H9 (cell line): Measurements from ENCODE around the gene COMMD4. TPM values are rescaled to one million over a fixed set of nuclear protein-coding genes. Genes with fewer than 3 reads are reported as not detected.

Source experiments
- DNase-seq: peaks from one replicate; pipeline ENCODE4 v3.0.0-alpha.2; 2017
- H2AFZ ChIP-seq: one replicate; pipeline ENCODE4 v1.6.1; 2013; ENCODE audit warnings: mild to moderate bottlenecking, low read length, control low read depth, moderate library complexity
- H2AK5ac ChIP-seq: 2 replicates; pipeline ENCODE4 v1.6.1; 2013; ENCODE audit warnings: low read length, control low read depth, mixed read lengths; ENCODE audit not compliant: insufficient read length
- H2BK120ac ChIP-seq: one replicate; pipeline ENCODE4 v1.6.1; 2013; ENCODE audit warnings: low read depth, mild to moderate bottlenecking, low read length, control low read depth, inconsistent platforms; ENCODE audit not compliant: poor library complexity, severe bottlenecking
- H2BK12ac ChIP-seq: 2 replicates; pipeline ENCODE4 v1.6.1; 2013; ENCODE audit warnings: low read length, control low read depth, mixed read lengths, low read depth; ENCODE audit not compliant: insufficient read length
- H2BK15ac ChIP-seq: 2 replicates; pipeline ENCODE4 v1.6.1; 2013; ENCODE audit warnings: low read depth, low read length, control low read depth
- H2BK20ac ChIP-seq: one replicate; pipeline ENCODE4 v1.6.1; 2013; ENCODE audit warnings: low read depth, mild to moderate bottlenecking, low read length, control low read depth, inconsistent platforms; ENCODE audit not compliant: poor library complexity, severe bottlenecking
- H2BK5ac ChIP-seq: 2 replicates; pipeline ENCODE4 v1.6.1; 2013; ENCODE audit warnings: low read length, control low read depth, mixed read lengths; ENCODE audit not compliant: insufficient read length
- H3K14ac ChIP-seq: 2 replicates; pipeline ENCODE4 v1.6.1; 2013; ENCODE audit warnings: low read length, control low read depth; ENCODE audit not compliant: insufficient read depth
- H3K18ac ChIP-seq: 2 replicates; pipeline ENCODE4 v1.6.1; 2013; ENCODE audit warnings: low read depth, mild to moderate bottlenecking, mixed read lengths, low read length, control low read depth; ENCODE audit not compliant: insufficient read length
- H3K23ac ChIP-seq: 2 replicates; pipeline ENCODE4 v1.6.1; 2013; ENCODE audit warnings: low read length, control low read depth, mixed read lengths, low read depth; ENCODE audit not compliant: insufficient read length
- H3K23me2 ChIP-seq: 2 replicates; pipeline ENCODE4 v1.6.1; 2013; ENCODE audit warnings: low read depth, mild to moderate bottlenecking, mixed read lengths, low read length, control low read depth; ENCODE audit not compliant: insufficient read length, poor library complexity, severe bottlenecking
- H3K27ac ChIP-seq: 2 replicates; pipeline ENCODE4 v1.5.1; 2013; ENCODE audit warnings: low read length, control low read depth, mixed read lengths, low read depth; ENCODE audit not compliant: insufficient read length
- H3K27me3 ChIP-seq: 2 replicates; pipeline ENCODE4 v1.6.1; 2013; ENCODE audit warnings: low read length, control low read depth, inconsistent platforms; ENCODE audit not compliant: insufficient read depth
- H3K4ac ChIP-seq: 2 replicates; pipeline ENCODE4 v1.6.1; 2013; ENCODE audit warnings: low read depth, mild to moderate bottlenecking, control low read depth, inconsistent platforms, low read length, moderate library complexity
- H3K4me1 ChIP-seq: 2 replicates; pipeline ENCODE4 v1.6.1; 2013; ENCODE audit warnings: low read length, control low read depth, inconsistent platforms; ENCODE audit not compliant: insufficient read depth
- H3K4me2 ChIP-seq: 2 replicates; pipeline ENCODE4 v1.6.1; 2013; ENCODE audit warnings: low read length, control low read depth, mixed read lengths; ENCODE audit not compliant: insufficient read length, insufficient read depth
- H3K56ac ChIP-seq: 2 replicates; pipeline ENCODE4 v1.6.1; 2013; ENCODE audit warnings: low read depth, mild to moderate bottlenecking, mixed read lengths, low read length, control low read depth; ENCODE audit not compliant: insufficient read length
- H3K79me1 ChIP-seq: 2 replicates; pipeline ENCODE4 v1.6.1; 2013; ENCODE audit warnings: low read depth, mild to moderate bottlenecking, moderate library complexity, low read length, control low read depth, inconsistent platforms; ENCODE audit not compliant: insufficient read depth, poor library complexity, severe bottlenecking
- H3K79me2 ChIP-seq: 2 replicates; pipeline ENCODE4 v1.6.1; 2013; ENCODE audit warnings: low read length, control low read depth, inconsistent platforms; ENCODE audit not compliant: insufficient read depth
- H3K9ac ChIP-seq: 2 replicates; pipeline ENCODE4 v1.6.1; 2013; ENCODE audit warnings: low read length, control low read depth, mixed read lengths; ENCODE audit not compliant: insufficient read length; ENCODE audit errors: extremely low read depth
- H3K9me3 ChIP-seq: one replicate; pipeline ENCODE4 v1.6.1; 2013; ENCODE audit warnings: low read depth, low read length, inconsistent platforms; ENCODE audit not compliant: control insufficient read depth
- H3T11ph ChIP-seq: one replicate; pipeline ENCODE4 v1.6.1; 2013; ENCODE audit warnings: mild to moderate bottlenecking, low read length, control low read depth, inconsistent platforms
- H4K20me1 ChIP-seq: one replicate; pipeline ENCODE4 v1.6.1; 2013; ENCODE audit not compliant: control insufficient read depth, insufficient read length, insufficient read depth
- H4K5ac ChIP-seq: 2 replicates; pipeline ENCODE4 v1.6.1; 2013; ENCODE audit warnings: low read depth, mild to moderate bottlenecking, mixed read lengths, low read length, control low read depth; ENCODE audit not compliant: insufficient read length
- H4K8ac ChIP-seq: replicated peaks from 2 replicates; pipeline ENCODE4 v1.6.1; 2013; ENCODE audit warnings: low read length, control low read depth, mixed read lengths, low read depth; ENCODE audit not compliant: insufficient read length
- H4K91ac ChIP-seq: 2 replicates; pipeline ENCODE4 v1.6.1; 2013; ENCODE audit warnings: low read depth, mild to moderate bottlenecking, moderate library complexity, mixed read lengths, low read length, control low read depth; ENCODE audit not compliant: insufficient read length
- H3K27ac Mint-ChIP-seq, 3 experiments: 2 replicates in 2 of 3; 3 replicates in 1 of 3; pipeline ENCODE4 v1.8.0; 2020 to 2021; ENCODE audit warnings: mixed read lengths in 3 of 3, mild to moderate bottlenecking in 1 of 3, moderate library complexity in 1 of 3
- H3K27me3 Mint-ChIP-seq: 2 replicates; pipeline ENCODE4 v1.8.0; 2021; ENCODE audit warnings: low read depth, mild to moderate bottlenecking, moderate library complexity, mixed read lengths
- H3K36me3 Mint-ChIP-seq, 3 experiments: 2 replicates in 2 of 3; 3 replicates in 1 of 3; pipeline ENCODE4 v1.8.0; 2020 to 2021; ENCODE audit warnings: low read depth in 3 of 3, mixed read lengths in 3 of 3; ENCODE audit not compliant: insufficient read depth in 1 of 3
- H3K4me1 Mint-ChIP-seq, 2 experiments: 2 replicates each; pipeline ENCODE4 v1.8.0; 2020; ENCODE audit warnings: mixed read lengths in 2 of 2
- H3K4me3 Mint-ChIP-seq, 2 experiments: 2 replicates in 1 of 2; 3 replicates in 1 of 2; pipeline ENCODE4 v1.8.0; 2020 to 2021; ENCODE audit warnings: mild to moderate bottlenecking in 2 of 2, mixed read lengths in 2 of 2, moderate library complexity in 1 of 2
- H3K9me3 Mint-ChIP-seq, 2 experiments: 2 replicates in 1 of 2; 3 replicates in 1 of 2; pipeline ENCODE4 v1.8.0; 2020; ENCODE audit warnings: mild to moderate bottlenecking in 2 of 2, mixed read lengths in 2 of 2, moderate library complexity in 1 of 2
- CTCF ChIP-seq: fragments of 200-600 bp; sonication (generic); conservative IDR thresholded peaks from 3 replicates; pipeline ENCODE4 v1.8.0; 2021; ENCODE audit warnings: antibody characterized with exemption, mild to moderate bottlenecking
- WGBS: extraction: QIAGEN DNeasy Blood & Tissue Kit; methylation state at CpG from one replicate; pipeline ENCODE4 v1.1.7; 2013; ENCODE audit warnings: missing lambda C conversion rate, low lambda C conversion rate, mixed read lengths; ENCODE audit not compliant: insufficient read length; ENCODE audit errors: extremely low coverage; 5-methylcytosine and 5-hydroxymethylcytosine counted together
- total RNA-seq: library from RNA; stranded (reverse); gene quantifications from 2 replicates; pipeline ENCODE4 v1.2.1, GENCODE V29; 2021

Gene COMMD4
- total RNA-seq, 1 experiment from 2014 or later = 146 TPM

GRCh38 chr15:75352186-75353080 lies 16.6 kb downstream of the COMMD4 start:
- no peak overlapping the region for H4K91ac ChIP-seq
- H3K4me1 ChIP-seq = no peaks in the 10 kb centered on the region
- no peak for DNase-seq
- peaks cover 5 to 6% of the 10 kb centered on the region in 2 experiments for H3K4me1 Mint-ChIP-seq
- no peak overlapping the region for H2BK20ac ChIP-seq
- H3K56ac ChIP-seq = no peak overlapping the region
- no peaks in the 10 kb centered on the region; the same call in 1 of the 2 replicates for H3K27me3 ChIP-seq
- H3K79me2 ChIP-seq = no peaks in the 10 kb centered on the region
- H3K9ac ChIP-seq = no peak overlapping the region
- no peak overlapping the region for H3K4ac ChIP-seq
- H2BK120ac ChIP-seq = no peak overlapping the region
- no peak overlapping the region for H3K27ac Mint-ChIP-seq
- no peak overlapping the region for H4K5ac ChIP-seq
- no peak overlapping the region for H3K27ac ChIP-seq
- no peak overlapping the region for H3T11ph ChIP-seq
- no peak overlapping the region for H3K18ac ChIP-seq
- no peak overlapping the region for H3K23ac ChIP-seq
- no peaks in the 10 kb centered on the region for H4K20me1 ChIP-seq
- H2BK15ac ChIP-seq = no peak overlapping the region
- H3K23me2 ChIP-seq = peaks cover 6% of the 10 kb centered on the region
- peaks cover 12% of the 10 kb centered on the region for H3K27me3 Mint-ChIP-seq
- H2BK12ac ChIP-seq = no peak overlapping the region
- TF ChIP-seq CTCF = no peak
- H2AK5ac ChIP-seq = no peak overlapping the region
- no peak overlapping the region for H3K4me2 ChIP-seq
- no peak overlapping the region for H3K14ac ChIP-seq
- H2BK5ac ChIP-seq = no peak overlapping the region
- no peaks in the 10 kb centered on the region for H3K9me3 ChIP-seq
- H3K36me3 Mint-ChIP-seq = peaks cover 9 to 16% (median 10%) of the 10 kb centered on the region in 3 experiments; a peak in 6 of 7 replicates
- no CpG with 5 or more reads among the region's 16 CpGs for WGBS
- H3K4me3 Mint-ChIP-seq = no peak overlapping the region
- no peak overlapping the region for H2AFZ ChIP-seq
- H3K9me3 Mint-ChIP-seq = no peaks in the 10 kb centered on the region
- H4K8ac ChIP-seq = no peak overlapping the region
- H3K79me1 ChIP-seq = no peaks in the 10 kb centered on the region
